Natural killer cell treated with Interleukin-12 subunit alpha and Interleukin-12 subunit beta and Interleukin-15 and Interleukin-18, amount 100 ng/mL, for 72 hours (primary cell): ENCODE measurements around the gene ZNF672. TPM values are rescaled to one million over a fixed set of nuclear protein-coding genes. Genes with fewer than 3 reads are reported as not detected.

ENCODE experiments used
- ATAC-seq, 2 donors: fragments of 150-1000 bp; cut with Tn5 transposase in 1 of 2; sonication (Bioruptor Pico), chemical (Tn5 transposase) in 1 of 2; 2 replicates each; pipeline ENCODE4 v1.10.0; 2021
- DNase-seq: peaks from one replicate; pipeline ENCODE4 v3.0.0; 2022; ENCODE audit warnings: low spot score
- H3K27ac Mint-ChIP-seq, 2 donors: 1 replicate in 1 of 2; 2 replicates in 1 of 2; pipeline ENCODE4 v1.8.0; 2022; ENCODE audit warnings: mixed read lengths in 2 of 2, mild to moderate bottlenecking in 1 of 2, moderate library complexity in 1 of 2
- H3K27me3 Mint-ChIP-seq, 2 donors: 1 replicate in 1 of 2; 2 replicates in 1 of 2; pipeline ENCODE4 v1.8.0; 2022; ENCODE audit warnings: mixed read lengths in 2 of 2
- H3K36me3 Mint-ChIP-seq: one replicate; pipeline ENCODE4 v1.8.0; 2022; ENCODE audit warnings: mixed read lengths
- H3K4me1 Mint-ChIP-seq, 2 donors: 1 replicate in 1 of 2; 2 replicates in 1 of 2; pipeline ENCODE4 v1.8.0; 2022; ENCODE audit warnings: low read depth in 2 of 2, mixed read lengths in 2 of 2, mild to moderate bottlenecking in 1 of 2
- H3K4me3 Mint-ChIP-seq: one replicate; pipeline ENCODE4 v1.8.0; 2022; ENCODE audit warnings: mixed read lengths
- H3K9me3 Mint-ChIP-seq: 2 replicates; pipeline ENCODE4 v1.8.0; 2022; ENCODE audit warnings: mixed read lengths
- total RNA-seq, 2 donors: library from RNA; stranded (reverse); gene quantifications; one replicate each; pipeline ENCODE4 v1.2.3, GENCODE V29; 2022

ZNF672 gene
- total RNA-seq, 2 donors from 2014 or later = 41.2 to 59.7 TPM

DNA sequence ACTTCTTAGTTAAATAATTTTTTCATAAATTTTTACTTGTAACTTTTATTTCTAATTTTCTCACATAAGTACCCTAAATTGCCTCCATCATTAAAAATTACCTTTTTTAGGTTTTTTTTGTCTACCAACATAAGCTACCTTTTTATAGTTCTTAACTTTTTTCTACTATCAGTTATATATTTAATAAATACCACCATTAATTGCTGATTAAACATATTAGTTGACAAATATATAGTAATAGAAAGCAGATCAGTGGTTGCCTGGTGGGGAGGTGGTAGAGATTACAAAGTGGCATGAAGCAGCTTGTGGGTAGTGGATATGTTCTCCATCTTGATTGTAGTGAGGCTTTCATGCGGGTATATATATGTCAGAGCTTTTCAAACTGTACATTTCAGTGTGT, 6.2 kb upstream of the ZNF672 start:
- H3K27ac Mint-ChIP-seq = no peak overlapping the region
- ATAC-seq (no peak), DNase-seq (no peak)
- H3K27me3 Mint-ChIP-seq = peaks cover 2 to 4% of the 10 kb centered on the region in 2 donors
- no peak overlapping the region for H3K4me3 Mint-ChIP-seq
- no peaks in the 10 kb centered on the region for H3K9me3 Mint-ChIP-seq
- no peaks in the 10 kb centered on the region for H3K36me3 Mint-ChIP-seq
- H3K4me1 Mint-ChIP-seq = peaks cover 6 to 8% of the 10 kb centered on the region in 2 donors

DNA sequence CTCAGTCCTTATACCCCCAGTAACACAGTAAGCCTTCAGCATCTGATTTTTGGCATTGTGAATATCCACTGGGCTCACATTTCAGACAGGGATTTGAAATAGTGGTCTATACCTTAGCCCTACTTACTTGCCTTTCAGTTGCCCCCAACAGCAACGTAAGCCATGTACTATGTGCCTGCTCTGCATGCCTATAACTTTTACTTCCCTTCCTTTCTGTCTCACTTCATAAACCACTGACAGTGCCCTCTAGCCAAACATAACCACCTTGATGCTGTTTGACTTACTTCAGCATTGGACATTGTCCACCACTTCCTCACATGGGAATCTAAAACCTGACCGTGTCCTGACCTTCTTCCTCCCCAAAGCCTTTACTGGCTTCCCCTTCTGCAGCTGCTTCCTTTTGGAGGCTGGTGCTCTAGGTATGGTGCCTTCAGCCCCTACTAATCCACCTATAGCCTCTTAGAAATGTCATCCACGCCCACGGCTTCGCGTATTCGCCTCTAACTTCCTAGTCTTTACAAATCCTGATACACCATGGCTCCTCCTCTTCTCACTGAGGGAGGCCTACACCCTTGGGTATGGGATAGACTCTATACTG, 3.6 kb upstream of the ZNF672 start:
- Mint-ChIP-seq H3K27me3 (peaks cover 2 to 4% of the 10 kb centered on the region in 2 donors), H3K4me3 (no peak overlapping the region), H3K4me1 (peaks cover 0 to 4% of the 10 kb centered on the region in 2 donors), H3K9me3 (no peaks in the 10 kb centered on the region), H3K27ac (no peak overlapping the region), H3K36me3 (no peaks in the 10 kb centered on the region)
- ATAC-seq (no peak), DNase-seq (no peak)

DNA sequence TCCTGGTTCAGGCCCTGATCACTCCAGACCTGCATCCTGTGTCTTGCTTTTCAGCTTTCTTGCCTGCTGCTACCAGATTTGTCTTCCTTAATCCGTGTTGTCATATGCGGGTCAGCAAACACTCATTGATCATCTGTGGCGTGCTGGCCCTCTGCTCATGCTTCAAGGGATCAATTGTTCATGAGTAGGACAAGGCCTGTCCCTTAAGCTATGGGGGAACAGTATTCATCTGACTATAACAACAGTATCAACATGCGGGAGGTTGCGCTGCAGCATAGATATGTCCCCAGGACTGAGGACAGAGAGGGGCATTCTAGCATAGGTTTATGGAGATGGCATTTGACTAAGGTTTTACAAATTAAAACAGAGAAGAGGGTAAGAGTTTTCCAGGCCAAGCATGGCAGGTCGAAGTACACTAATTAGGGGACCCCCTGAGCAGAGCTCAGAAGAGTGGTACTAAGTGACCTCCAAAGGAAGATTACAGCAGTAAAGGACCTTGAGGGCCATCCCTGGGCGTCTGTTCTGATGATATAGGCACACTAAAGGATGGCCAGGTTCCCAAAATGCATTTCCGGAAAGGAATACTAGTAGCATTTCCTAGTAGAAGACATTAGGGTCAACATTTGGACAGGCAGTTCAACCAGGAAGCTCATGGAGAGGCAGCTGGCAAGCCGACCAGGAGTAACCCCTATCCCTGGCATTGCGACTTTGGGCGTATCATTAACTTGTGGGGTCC, 811 bp upstream of the ZNF672 start:
- Mint-ChIP-seq H3K4me3 (no peak overlapping the region), H3K27me3 (peaks cover 2 to 4% of the 10 kb centered on the region in 2 donors), H3K36me3 (no peaks in the 10 kb centered on the region), H3K27ac (no peak overlapping the region), H3K9me3 (no peaks in the 10 kb centered on the region), H3K4me1 (peaks cover 10 to 12% of the 10 kb centered on the region in 2 donors)
- ATAC-seq (no peak), DNase-seq (no peak)

DNA sequence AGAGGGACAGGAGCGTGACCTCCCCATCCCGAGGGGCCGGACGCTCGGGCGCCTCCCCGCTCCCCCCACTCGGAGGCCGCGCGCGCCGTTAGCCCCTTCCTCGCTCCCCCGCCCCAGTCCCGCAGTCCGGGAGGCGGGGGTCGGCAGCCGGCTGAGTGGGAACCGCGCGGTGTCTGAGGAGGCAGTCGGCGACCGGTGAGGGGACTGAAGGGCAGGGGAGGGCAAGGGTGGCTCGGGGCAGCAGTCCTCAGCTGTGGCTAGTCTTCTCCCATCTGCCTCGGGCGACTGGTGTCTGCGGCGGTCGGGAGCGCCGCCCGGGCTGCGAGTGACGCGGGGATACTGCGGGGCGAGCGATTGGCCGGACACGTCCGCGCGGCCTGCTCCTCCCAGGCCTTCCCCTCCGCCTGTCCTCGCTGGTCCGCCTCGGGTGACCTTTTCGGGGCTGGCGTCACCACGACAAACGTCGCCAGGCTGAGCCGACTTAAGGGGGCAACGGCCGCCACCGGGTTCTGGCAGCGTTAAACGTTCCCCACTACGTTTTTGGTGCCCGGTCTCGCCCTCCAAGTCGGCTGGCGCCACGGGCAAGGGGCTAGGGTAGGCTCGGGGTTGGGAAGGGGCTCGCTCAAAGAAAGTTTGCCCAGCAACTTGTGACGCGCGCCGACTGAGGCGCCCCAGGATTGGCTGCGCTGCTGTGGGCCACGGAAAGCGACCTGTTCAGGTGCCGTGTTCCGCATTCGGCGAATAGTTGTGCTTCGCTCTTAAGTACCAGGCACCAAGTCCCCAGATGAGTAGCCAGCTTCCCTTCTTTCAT, 538 bp downstream of the ZNF672 start:
- H3K9me3 Mint-ChIP-seq = no peaks in the 10 kb centered on the region
- ATAC-seq = peak; percentile 84 to 89
- H3K27ac Mint-ChIP-seq = peak overlapping the region in 1 of 2 donors; percentile 92
- H3K36me3 Mint-ChIP-seq = no peaks in the 10 kb centered on the region
- peak; percentile 91 for DNase-seq
- no peak overlapping the region for H3K4me3 Mint-ChIP-seq
- H3K27me3 Mint-ChIP-seq = peaks cover 0 to 2% of the 10 kb centered on the region in 2 donors
- H3K4me1 Mint-ChIP-seq = peaks cover 10 to 14% of the 10 kb centered on the region in 2 donors

DNA sequence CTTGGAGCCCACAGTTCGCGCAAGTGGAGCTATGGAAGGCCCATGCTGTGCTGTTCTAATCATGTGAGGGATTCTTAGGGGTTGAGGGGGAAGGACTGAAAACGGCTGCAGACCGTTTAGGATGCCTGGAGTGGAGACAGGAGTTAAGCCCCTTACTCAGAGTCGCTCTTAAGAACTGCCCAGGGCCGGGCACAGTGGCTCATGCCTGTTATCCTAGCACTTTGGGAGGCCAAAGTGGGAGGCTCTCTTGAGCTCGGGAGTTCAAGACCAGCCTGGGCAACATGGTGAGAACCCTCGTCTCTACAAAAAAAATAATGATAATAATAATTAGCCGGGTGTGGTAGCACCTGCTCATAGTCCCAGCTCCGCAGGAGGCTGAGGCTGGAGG, 1.1 kb downstream of the ZNF672 start:
- H3K9me3 Mint-ChIP-seq = no peaks in the 10 kb centered on the region
- no peak for DNase-seq
- peaks cover 10 to 14% of the 10 kb centered on the region in 2 donors for H3K4me1 Mint-ChIP-seq
- ATAC-seq = no peak
- peak overlapping the region in 1 of 2 donors; percentile 92 for H3K27ac Mint-ChIP-seq
- H3K27me3 Mint-ChIP-seq = no peaks in the 10 kb centered on the region
- H3K4me3 Mint-ChIP-seq = no peak overlapping the region
- H3K36me3 Mint-ChIP-seq = no peaks in the 10 kb centered on the region

DNA sequence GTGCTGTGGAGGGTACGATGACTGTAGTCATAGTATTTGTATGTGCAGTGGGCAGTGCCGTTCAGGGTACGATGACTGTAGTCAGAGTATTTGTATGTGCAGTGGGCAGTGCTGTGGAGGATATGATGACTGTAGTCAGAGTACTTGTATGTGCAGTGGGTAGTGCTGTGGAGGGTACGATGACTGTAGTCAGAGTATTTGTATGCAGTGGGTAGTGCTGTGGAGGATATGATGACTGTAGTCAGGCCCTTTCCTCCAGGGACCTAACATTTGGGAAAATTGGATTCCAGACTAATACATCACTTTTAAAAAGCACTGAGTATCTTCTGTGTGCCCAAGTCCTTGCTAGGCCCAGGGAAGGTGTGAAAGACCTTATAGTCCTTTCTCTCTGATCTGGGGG, 2.9 kb downstream of the ZNF672 start:
- Mint-ChIP-seq H3K4me3 (no peak overlapping the region), H3K4me1 (peaks cover 10 to 14% of the 10 kb centered on the region in 2 donors), H3K9me3 (no peaks in the 10 kb centered on the region), H3K27me3 (no peaks in the 10 kb centered on the region), H3K27ac (no peak overlapping the region), H3K36me3 (no peaks in the 10 kb centered on the region)
- DNase-seq = no peak
- no peak for ATAC-seq

DNA sequence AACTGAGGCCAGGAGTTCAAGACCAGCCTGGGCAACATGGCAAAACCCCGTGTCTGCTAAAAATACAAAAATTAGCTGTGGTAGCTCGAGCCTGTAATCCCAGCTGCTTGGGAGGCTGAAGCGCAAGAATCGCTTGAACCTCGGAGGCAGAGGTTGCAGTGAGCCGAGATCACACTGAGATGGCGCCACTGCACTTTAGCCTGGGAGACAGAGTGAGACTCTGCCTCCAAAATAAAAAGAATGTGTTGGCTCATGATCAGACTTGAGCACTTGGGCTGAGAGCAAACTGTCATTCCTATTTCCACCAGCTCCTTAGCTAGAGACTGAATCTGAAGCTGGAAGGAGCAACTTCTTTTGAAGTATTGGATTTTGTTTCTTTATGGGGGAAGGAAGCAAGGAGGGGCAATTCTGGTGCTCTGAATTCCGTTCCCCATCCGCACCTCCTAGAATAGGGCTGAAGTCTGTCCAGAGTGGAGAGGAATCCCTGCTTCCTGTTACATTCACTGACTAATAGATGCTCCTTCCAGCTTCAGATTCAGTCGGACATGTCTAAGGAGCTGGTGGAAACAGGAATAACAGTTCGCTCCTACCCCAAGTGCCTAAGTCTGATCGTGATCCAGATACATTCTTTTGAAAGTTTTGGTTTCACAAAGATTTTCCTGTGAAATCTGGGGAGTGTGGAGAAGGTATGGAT, 3.8 kb downstream of the ZNF672 start:
- Mint-ChIP-seq H3K27me3 (no peaks in the 10 kb centered on the region), H3K36me3 (no peaks in the 10 kb centered on the region), H3K4me3 (no peak overlapping the region), H3K9me3 (no peaks in the 10 kb centered on the region), H3K4me1 (peaks cover 10 to 14% of the 10 kb centered on the region in 2 donors), H3K27ac (no peak overlapping the region)
- DNase-seq (no peak), ATAC-seq (no peak)

DNA sequence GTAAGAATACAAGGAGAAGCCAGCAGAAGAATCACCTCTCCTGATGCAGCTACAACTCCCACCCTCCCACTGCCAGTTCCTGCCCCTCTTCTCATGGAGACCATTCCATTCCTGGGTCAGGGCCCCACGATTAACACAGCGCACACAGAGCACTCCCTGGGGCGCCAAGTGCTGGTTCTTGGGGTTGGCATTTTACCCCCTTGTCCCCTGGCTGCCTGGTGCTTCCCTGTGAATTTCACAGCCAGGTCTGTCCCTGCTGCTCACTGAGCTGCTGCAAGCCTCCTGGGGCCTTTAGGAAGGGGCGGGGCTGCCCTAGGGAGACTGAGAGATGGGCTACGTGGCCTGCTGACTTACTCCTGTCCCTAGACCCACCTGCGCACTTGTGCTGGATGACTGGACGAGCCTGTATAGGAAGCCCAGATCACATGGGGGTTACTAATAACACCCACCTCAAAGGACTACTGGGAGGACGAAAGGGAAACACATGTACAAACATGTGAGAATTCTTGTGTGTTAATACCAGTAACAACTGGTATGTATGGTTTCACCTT, 4.8 kb downstream of the ZNF672 start:
- no peak overlapping the region for H3K4me3 Mint-ChIP-seq
- H3K4me1 Mint-ChIP-seq = peaks cover 10 to 14% of the 10 kb centered on the region in 2 donors
- no peaks in the 10 kb centered on the region for H3K36me3 Mint-ChIP-seq
- no peak overlapping the region for H3K27ac Mint-ChIP-seq
- no peaks in the 10 kb centered on the region for H3K27me3 Mint-ChIP-seq
- no peak for ATAC-seq
- H3K9me3 Mint-ChIP-seq = no peaks in the 10 kb centered on the region
- no peak for DNase-seq

DNA sequence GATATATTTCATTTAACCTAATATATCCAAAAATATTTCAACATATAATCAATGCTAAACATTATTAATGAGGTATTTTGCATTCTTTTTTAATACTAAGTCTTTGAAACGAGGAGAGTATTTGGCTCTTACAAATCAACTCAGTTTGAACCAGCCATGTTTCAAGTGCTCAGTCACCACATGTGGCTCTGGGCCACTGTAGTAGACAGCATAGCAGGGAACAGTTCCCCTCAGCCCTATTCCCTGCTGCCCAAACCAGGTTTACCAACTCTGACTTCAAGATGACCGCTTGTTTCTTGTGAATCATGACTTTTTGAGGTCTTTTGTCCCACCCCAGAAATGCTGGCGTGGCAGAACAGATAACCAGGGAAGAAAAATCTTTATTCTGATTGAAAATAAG, 5.7 kb downstream of the ZNF672 start:
- Mint-ChIP-seq H3K27ac (no peak overlapping the region), H3K4me3 (no peak overlapping the region), H3K36me3 (peaks cover 1% of the 10 kb centered on the region), H3K4me1 (peaks cover 10 to 14% of the 10 kb centered on the region in 2 donors), H3K9me3 (no peaks in the 10 kb centered on the region), H3K27me3 (no peaks in the 10 kb centered on the region)
- DNase-seq (no peak), ATAC-seq (no peak)

DNA sequence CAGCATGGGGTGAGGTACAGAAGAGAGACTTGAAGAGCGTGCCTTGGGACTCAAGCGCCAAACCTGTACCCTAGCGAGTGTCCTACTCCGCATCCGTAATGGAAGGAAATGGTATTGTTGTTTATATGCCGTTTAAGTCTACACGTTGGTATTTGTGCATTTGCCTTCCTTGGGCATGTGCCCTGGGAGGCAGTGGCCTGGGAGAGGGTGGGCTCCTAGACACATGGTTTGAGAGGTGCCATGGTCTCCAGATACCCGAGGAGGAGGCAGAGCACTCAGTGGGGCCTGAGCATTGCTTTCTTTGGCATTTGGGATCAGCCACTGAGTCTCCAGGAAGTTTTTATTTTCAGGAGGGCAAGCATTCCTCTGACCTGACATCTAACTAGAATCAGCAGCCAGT, 6.5 kb downstream of the ZNF672 start:
- ATAC-seq (no peak), DNase-seq (no peak)
- H3K4me3 Mint-ChIP-seq = no peak overlapping the region
- H3K27me3 Mint-ChIP-seq = no peaks in the 10 kb centered on the region
- no peaks in the 10 kb centered on the region for H3K9me3 Mint-ChIP-seq
- H3K27ac Mint-ChIP-seq = no peak overlapping the region
- peaks cover 6% of the 10 kb centered on the region for H3K36me3 Mint-ChIP-seq
- peaks cover 6 to 17% of the 10 kb centered on the region in 2 donors for H3K4me1 Mint-ChIP-seq

DNA sequence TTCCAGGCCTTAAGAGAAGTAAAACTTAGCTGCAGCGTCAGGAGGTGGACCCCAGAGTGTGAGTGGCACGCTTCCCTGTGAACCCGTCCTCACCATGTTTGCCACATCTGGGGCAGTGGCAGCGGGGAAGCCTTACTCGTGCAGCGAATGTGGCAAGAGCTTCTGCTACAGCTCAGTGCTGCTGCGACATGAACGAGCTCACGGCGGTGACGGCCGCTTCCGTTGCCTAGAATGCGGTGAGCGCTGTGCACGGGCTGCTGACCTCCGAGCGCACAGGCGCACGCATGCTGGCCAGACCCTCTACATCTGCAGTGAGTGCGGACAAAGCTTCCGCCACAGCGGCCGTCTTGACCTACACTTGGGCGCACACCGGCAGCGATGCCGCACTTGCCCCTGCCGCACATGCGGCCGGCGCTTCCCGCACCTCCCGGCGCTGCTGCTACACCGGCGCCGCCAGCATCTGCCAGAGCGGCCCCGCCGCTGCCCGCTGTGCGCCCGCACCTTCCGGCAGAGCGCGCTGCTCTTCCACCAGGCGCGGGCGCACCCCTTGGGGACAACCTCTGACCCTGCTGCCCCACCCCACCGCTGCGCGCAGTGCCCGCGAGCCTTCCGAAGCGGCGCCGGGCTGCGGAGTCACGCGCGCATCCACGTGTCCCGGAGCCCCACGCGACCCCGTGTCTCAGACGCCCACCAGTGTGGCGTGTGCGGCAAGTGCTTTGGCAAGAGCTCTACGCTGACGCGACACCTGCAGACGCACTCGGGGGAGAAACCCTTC, 9.3 kb downstream of the ZNF672 start:
- ATAC-seq (no peak), DNase-seq (no peak)
- Mint-ChIP-seq H3K9me3 (no peaks in the 10 kb centered on the region), H3K27me3 (no peaks in the 10 kb centered on the region), H3K4me1 (peaks cover 0 to 4% of the 10 kb centered on the region in 2 donors), H3K4me3 (no peak overlapping the region), H3K36me3 (peaks cover 6% of the 10 kb centered on the region), H3K27ac (no peak overlapping the region)

DNA sequence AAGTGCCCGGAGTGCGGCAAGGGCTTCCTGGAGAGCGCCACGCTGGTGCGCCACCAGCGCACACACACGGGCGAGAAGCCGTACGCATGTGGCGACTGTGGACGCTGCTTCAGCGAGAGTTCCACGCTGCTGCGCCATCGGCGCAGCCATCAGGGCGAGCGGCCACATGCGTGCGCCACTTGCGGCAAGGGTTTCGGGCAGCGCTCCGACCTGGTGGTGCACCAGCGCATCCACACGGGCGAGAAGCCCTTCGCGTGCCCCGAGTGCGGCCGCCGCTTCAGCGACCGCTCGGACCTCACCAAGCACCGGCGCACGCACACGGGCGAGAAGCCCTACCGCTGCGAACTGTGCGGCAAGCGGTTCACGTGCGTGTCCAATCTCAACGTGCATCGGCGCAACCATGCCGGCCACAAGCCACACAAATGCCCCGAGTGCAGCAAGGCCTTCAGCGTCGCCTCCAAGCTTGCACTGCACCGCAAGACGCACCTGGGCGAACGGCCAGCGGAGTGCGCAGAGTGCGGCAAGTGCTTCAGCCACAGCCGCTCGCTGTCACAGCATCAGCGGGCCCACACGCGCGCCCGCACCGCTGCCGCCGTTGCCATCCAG, 10.0 kb downstream of the ZNF672 start:
- no peaks in the 10 kb centered on the region for H3K9me3 Mint-ChIP-seq
- no peaks in the 10 kb centered on the region for H3K27me3 Mint-ChIP-seq
- H3K36me3 Mint-ChIP-seq = peaks cover 6% of the 10 kb centered on the region
- H3K4me3 Mint-ChIP-seq = no peak overlapping the region
- no peak for ATAC-seq
- no peak for DNase-seq
- H3K4me1 Mint-ChIP-seq = peaks cover 0 to 3% of the 10 kb centered on the region in 2 donors
- no peak overlapping the region for H3K27ac Mint-ChIP-seq
